WTC11 (cell line): ENCODE measurements around the gene TMA7B. TPM values are rescaled to one million over a fixed set of nuclear protein-coding genes. Genes with fewer than 3 reads are reported as not detected.

Source experiments
- ATAC-seq: fragments of 200-7000 bp; cut with Tn5 transposase; 2 replicates; pipeline ENCODE4 v1.10.0; 2021; ENCODE audit warnings: mild to moderate bottlenecking, moderate library complexity
- CTCF ChIA-PET: fragments of 300-600 bp; sonication (Branson Sonifier 250); formaldehyde crosslinking; loops from one replicate; lab custom pipeline; 2021; ENCODE audit warnings: antibody characterized with exemption; lab: Charles Lee
- POLR2A ChIA-PET: fragments of 350-600 bp; sonication (Branson Sonifier 250); formaldehyde crosslinking; loops from one replicate; lab custom pipeline; 2021; ENCODE audit warnings: antibody characterized with exemption; lab: Charles Lee
- DNase-seq: peaks from one replicate; pipeline ENCODE4 v3.0.0; 2021; ENCODE audit warnings: low spot score
- H3K27ac Mint-ChIP-seq: 2 replicates; pipeline ENCODE4 v1.8.0; 2021; ENCODE audit warnings: mixed read lengths
- H3K27me3 Mint-ChIP-seq: 2 replicates; pipeline ENCODE4 v1.8.0; 2021; ENCODE audit warnings: low read depth, mild to moderate bottlenecking, moderate library complexity, mixed read lengths
- H3K36me3 Mint-ChIP-seq: 2 replicates; pipeline ENCODE4 v1.8.0; 2021; ENCODE audit warnings: mixed read lengths
- H3K4me1 Mint-ChIP-seq: 2 replicates; pipeline ENCODE4 v1.8.0; 2022; ENCODE audit warnings: mixed read lengths
- H3K4me3 Mint-ChIP-seq: 2 replicates; pipeline ENCODE4 v1.8.0; 2021; ENCODE audit warnings: mild to moderate bottlenecking, moderate library complexity, mixed read lengths
- H3K9me3 Mint-ChIP-seq: 2 replicates; pipeline ENCODE4 v1.8.0; 2021; ENCODE audit warnings: mixed read lengths
- CBFB ChIP-seq: sonication (generic); formaldehyde crosslinking; IDR thresholded peaks from 2 replicates; pipeline ENCODE4 v1.8.1; 2022; ENCODE audit warnings: mild to moderate bottlenecking, low read depth, missing genetic modification reagents
- EMX1 ChIP-seq: fragments of 250-450 bp; sonication (Bioruptor Pico); IDR thresholded peaks from 2 replicates; pipeline ENCODE4 v1.8.0; 2021; ENCODE audit warnings: mild to moderate bottlenecking
- FOXK1 ChIP-seq: sonication (generic); formaldehyde crosslinking; IDR thresholded peaks from 2 replicates; pipeline ENCODE4 v1.8.0; 2022; ENCODE audit warnings: mild to moderate bottlenecking, moderate library complexity, missing genetic modification reagents
- JAZF1 ChIP-seq: fragments of 250-450 bp; sonication (Bioruptor Pico); IDR thresholded peaks from 2 replicates; pipeline ENCODE4 v1.9.0; 2021; ENCODE audit warnings: moderate library complexity, mild to moderate bottlenecking, inconsistent platforms
- JUN ChIP-seq: sonication (generic); formaldehyde crosslinking; IDR thresholded peaks from 2 replicates; pipeline ENCODE4 v1.8.0; 2023; ENCODE audit warnings: mild to moderate bottlenecking, missing genetic modification reagents
- MXD4 ChIP-seq: fragments of 250-450 bp; sonication (Bioruptor Pico); IDR thresholded peaks from 2 replicates; pipeline ENCODE4 v1.8.0; 2021; ENCODE audit warnings: mild to moderate bottlenecking, moderate library complexity, borderline replicate concordance
- NFE2L1 ChIP-seq: sonication (generic); formaldehyde crosslinking; IDR thresholded peaks from 2 replicates; pipeline ENCODE4 v1.8.1; 2023; ENCODE audit warnings: missing genetic modification reagents
- NR1H2 ChIP-seq: sonication (generic); formaldehyde crosslinking; IDR thresholded peaks from 2 replicates; pipeline ENCODE4 v1.9.0; 2021; ENCODE audit warnings: mild to moderate bottlenecking, moderate library complexity, missing genetic modification reagents
- SMAD3 ChIP-seq: sonication (generic); formaldehyde crosslinking; IDR thresholded peaks from 2 replicates; pipeline ENCODE4 v1.8.0; 2022; ENCODE audit warnings: missing genetic modification reagents, mild to moderate bottlenecking, borderline replicate concordance
- TEAD1 ChIP-seq: sonication (generic); formaldehyde crosslinking; IDR thresholded peaks from 2 replicates; pipeline ENCODE4 v1.8.0; 2022; ENCODE audit warnings: mild to moderate bottlenecking, missing genetic modification reagents
- TP53 ChIP-seq: sonication (generic); formaldehyde crosslinking; IDR thresholded peaks from 2 replicates; pipeline ENCODE4 v1.8.1; 2023; ENCODE audit warnings: mild to moderate bottlenecking, missing genetic modification reagents
- ZBTB21 ChIP-seq: sonication (generic); formaldehyde crosslinking; IDR thresholded peaks from 2 replicates; pipeline ENCODE4 v1.8.1; 2023; ENCODE audit warnings: mild to moderate bottlenecking, missing genetic modification reagents, borderline replicate concordance
- ZNF138 ChIP-seq: sonication (generic); formaldehyde crosslinking; conservative IDR thresholded peaks from 2 replicates; pipeline ENCODE4 v1.8.1; 2022; ENCODE audit warnings: mild to moderate bottlenecking, moderate library complexity, missing genetic modification reagents
- ZNF219 ChIP-seq: sonication (generic); formaldehyde crosslinking; IDR thresholded peaks from 2 replicates; pipeline ENCODE4 v1.8.0; 2023; ENCODE audit warnings: missing genetic modification reagents, mild to moderate bottlenecking, borderline replicate concordance
- ZNF232 ChIP-seq: sonication (generic); formaldehyde crosslinking; IDR thresholded peaks from 2 replicates; pipeline ENCODE4 v1.8.0; 2022; ENCODE audit warnings: mild to moderate bottlenecking, missing genetic modification reagents
- ZNF671 ChIP-seq: fragments of 250-450 bp; sonication (Bioruptor Pico); IDR thresholded peaks from 2 replicates; pipeline ENCODE4 v1.8.0; 2021; ENCODE audit warnings: mild to moderate bottlenecking
- total RNA-seq: library from RNA; stranded (reverse); gene quantifications from 3 replicates; pipeline ENCODE4 v1.2.3, GENCODE V29; 2021
- TF ChIP-seq, protein P1 (sequence below): sonication (generic); formaldehyde crosslinking; IDR thresholded peaks from 2 replicates; pipeline ENCODE4 v1.8.0; 2022; ENCODE audit warnings: mild to moderate bottlenecking, missing genetic modification reagents
- TF ChIP-seq, protein P2 (sequence below): sonication (generic); formaldehyde crosslinking; IDR thresholded peaks from 2 replicates; pipeline ENCODE4 v1.8.1; 2023; ENCODE audit warnings: mild to moderate bottlenecking, missing genetic modification reagents
- TF ChIP-seq, protein P3 (sequence below): sonication (generic); formaldehyde crosslinking; IDR thresholded peaks from 2 replicates; pipeline ENCODE4 v1.8.0; 2023; ENCODE audit warnings: mild to moderate bottlenecking, missing genetic modification reagents
- TF ChIP-seq, protein P4 (sequence below): fragments of 250-450 bp; sonication (Bioruptor Pico); IDR thresholded peaks from 2 replicates; pipeline ENCODE4 v1.9.0; 2021; ENCODE audit warnings: mild to moderate bottlenecking
- TF ChIP-seq, protein P5 (sequence below): sonication (generic); formaldehyde crosslinking; IDR thresholded peaks from 2 replicates; pipeline ENCODE4 v1.8.1; 2022; ENCODE audit warnings: mild to moderate bottlenecking, missing genetic modification reagents, moderate library complexity, borderline replicate concordance
- TF ChIP-seq, protein P6 (sequence below): sonication (generic); formaldehyde crosslinking; IDR thresholded peaks from 2 replicates; pipeline ENCODE4 v1.8.1; 2023; ENCODE audit warnings: mild to moderate bottlenecking, missing genetic modification reagents, moderate library complexity
- TF ChIP-seq, protein P7 (sequence below): sonication (generic); formaldehyde crosslinking; IDR thresholded peaks from 2 replicates; pipeline ENCODE4 v1.8.1; 2023; ENCODE audit warnings: mild to moderate bottlenecking, missing genetic modification reagents, moderate library complexity
- TF ChIP-seq, protein P8 (sequence below): fragments of 250-450 bp; sonication (Bioruptor Pico); IDR thresholded peaks from 2 replicates; pipeline ENCODE4 v1.8.0; 2021; ENCODE audit warnings: mild to moderate bottlenecking
- TF ChIP-seq, protein P9 (sequence below): sonication (generic); formaldehyde crosslinking; IDR thresholded peaks from 2 replicates; pipeline ENCODE4 v1.8.0; 2022; ENCODE audit warnings: mild to moderate bottlenecking, missing genetic modification reagents

TMA7B gene
- total RNA-seq, 1 experiment from 2014 or later, result not detected

DNA sequence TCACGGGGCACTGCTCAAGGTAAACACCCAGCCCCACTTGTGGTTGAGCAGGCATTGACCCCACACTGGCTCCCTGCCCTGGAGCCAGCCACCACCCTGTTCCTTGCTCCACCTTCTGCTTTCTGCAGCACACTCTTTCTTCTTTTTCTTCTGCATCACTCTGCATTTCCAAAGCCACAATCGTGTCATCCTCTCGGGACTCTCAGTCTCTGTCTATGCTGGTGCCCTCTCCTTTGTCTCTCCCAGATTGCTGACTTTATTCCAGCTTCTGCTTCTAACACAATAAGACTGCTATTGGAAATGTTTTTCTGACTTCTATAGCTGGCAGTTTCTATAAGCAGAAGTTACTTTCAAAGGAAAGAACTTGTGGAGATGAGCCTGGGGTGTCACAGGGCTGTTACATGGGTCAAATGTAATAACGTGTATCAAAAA lies 44.9 kb upstream of the TMA7B start:
- POLR2A ChIA-PET, result no interaction called here

DNA sequence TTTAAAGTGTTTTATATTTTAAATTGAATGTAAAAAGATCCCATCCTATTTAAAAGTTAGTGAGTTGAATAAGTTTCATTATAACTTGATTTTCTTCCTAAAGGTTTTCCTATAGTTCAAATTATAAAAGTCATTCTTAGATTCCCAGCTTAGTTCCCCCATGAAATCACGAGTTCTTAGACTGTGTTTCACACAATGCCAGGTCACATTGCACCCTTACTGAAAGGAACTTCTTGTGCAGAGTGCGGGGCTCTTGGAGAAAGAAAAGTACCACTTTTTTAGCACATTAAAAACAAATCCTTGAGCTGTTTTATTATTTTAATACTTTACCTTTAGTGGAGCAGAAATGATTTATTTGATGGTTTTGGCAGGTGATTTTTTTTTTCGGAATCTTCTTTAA lies 43.7 kb upstream of the TMA7B start:
- H3K9me3 Mint-ChIP-seq, result no peaks in the 10 kb centered on the region
- ATAC-seq (no peak), DNase-seq (no peak)
- H3K4me1 Mint-ChIP-seq, result peaks cover 14% of the 10 kb centered on the region
- no peak overlapping the region for H3K4me3 Mint-ChIP-seq
- POLR2A ChIA-PET, result interaction anchor here (0.8 kb wide), 1 partner anchor 227 kb away, joined by 3 read pairs; no protein-coding TSS in a partner anchor
- H3K27me3 Mint-ChIP-seq, result no peaks in the 10 kb centered on the region; the same call in 1 of the 2 replicates
- no peak overlapping the region for H3K27ac Mint-ChIP-seq
- H3K36me3 Mint-ChIP-seq, result no peaks in the 10 kb centered on the region
- CTCF ChIA-PET, result interaction anchor here (1.2 to 1.8 kb wide), 4 partner anchors 10 to 108 kb away, joined by 5 to 9 read pairs (median 8); no protein-coding TSS in a partner anchor
- TF ChIP-seq JUN (CRISPR knock-in tag), result no peak
- TF ChIP-seq MXD4, result no peak
- TF ChIP-seq, protein P1, sequence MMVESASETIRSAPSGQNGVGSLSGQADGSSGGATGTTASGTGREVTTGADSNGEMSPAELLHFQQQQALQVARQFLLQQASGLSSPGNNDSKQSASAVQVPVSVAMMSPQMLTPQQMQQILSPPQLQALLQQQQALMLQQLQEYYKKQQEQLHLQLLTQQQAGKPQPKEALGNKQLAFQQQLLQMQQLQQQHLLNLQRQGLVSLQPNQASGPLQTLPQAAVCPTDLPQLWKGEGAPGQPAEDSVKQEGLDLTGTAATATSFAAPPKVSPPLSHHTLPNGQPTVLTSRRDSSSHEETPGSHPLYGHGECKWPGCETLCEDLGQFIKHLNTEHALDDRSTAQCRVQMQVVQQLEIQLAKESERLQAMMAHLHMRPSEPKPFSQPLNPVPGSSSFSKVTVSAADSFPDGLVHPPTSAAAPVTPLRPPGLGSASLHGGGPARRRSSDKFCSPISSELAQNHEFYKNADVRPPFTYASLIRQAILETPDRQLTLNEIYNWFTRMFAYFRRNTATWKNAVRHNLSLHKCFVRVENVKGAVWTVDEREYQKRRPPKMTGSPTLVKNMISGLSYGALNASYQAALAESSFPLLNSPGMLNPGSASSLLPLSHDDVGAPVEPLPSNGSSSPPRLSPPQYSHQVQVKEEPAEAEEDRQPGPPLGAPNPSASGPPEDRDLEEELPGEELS (CRISPR knock-in tag), result no peak
- no peak for TF ChIP-seq FOXK1 (CRISPR knock-in tag)
- TF ChIP-seq, protein P2, sequence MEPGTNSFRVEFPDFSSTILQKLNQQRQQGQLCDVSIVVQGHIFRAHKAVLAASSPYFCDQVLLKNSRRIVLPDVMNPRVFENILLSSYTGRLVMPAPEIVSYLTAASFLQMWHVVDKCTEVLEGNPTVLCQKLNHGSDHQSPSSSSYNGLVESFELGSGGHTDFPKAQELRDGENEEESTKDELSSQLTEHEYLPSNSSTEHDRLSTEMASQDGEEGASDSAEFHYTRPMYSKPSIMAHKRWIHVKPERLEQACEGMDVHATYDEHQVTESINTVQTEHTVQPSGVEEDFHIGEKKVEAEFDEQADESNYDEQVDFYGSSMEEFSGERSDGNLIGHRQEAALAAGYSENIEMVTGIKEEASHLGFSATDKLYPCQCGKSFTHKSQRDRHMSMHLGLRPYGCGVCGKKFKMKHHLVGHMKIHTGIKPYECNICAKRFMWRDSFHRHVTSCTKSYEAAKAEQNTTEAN (CRISPR knock-in tag), result no peak
- no peak for TF ChIP-seq ZNF671 (CRISPR knock-in tag)
- TF ChIP-seq ZBTB21, result no peak
- no peak for TF ChIP-seq ZNF219 (CRISPR knock-in tag)
- TF ChIP-seq, protein P3, sequence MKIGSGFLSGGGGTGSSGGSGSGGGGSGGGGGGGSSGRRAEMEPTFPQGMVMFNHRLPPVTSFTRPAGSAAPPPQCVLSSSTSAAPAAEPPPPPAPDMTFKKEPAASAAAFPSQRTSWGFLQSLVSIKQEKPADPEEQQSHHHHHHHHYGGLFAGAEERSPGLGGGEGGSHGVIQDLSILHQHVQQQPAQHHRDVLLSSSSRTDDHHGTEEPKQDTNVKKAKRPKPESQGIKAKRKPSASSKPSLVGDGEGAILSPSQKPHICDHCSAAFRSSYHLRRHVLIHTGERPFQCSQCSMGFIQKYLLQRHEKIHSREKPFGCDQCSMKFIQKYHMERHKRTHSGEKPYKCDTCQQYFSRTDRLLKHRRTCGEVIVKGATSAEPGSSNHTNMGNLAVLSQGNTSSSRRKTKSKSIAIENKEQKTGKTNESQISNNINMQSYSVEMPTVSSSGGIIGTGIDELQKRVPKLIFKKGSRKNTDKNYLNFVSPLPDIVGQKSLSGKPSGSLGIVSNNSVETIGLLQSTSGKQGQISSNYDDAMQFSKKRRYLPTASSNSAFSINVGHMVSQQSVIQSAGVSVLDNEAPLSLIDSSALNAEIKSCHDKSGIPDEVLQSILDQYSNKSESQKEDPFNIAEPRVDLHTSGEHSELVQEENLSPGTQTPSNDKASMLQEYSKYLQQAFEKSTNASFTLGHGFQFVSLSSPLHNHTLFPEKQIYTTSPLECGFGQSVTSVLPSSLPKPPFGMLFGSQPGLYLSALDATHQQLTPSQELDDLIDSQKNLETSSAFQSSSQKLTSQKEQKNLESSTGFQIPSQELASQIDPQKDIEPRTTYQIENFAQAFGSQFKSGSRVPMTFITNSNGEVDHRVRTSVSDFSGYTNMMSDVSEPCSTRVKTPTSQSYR (CRISPR knock-in tag), result no peak

More for the DNA sequence above, 44.9 kb upstream of the TMA7B start:
- DNase-seq (no peak), ATAC-seq (no peak; the same call in 1 of the 2 replicates)
- Mint-ChIP-seq H3K4me3 (no peak overlapping the region), H3K27me3 (no peaks in the 10 kb centered on the region; the same call in 1 of the 2 replicates), H3K27ac (no peak overlapping the region), H3K9me3 (no peaks in the 10 kb centered on the region), H3K4me1 (peaks cover 14% of the 10 kb centered on the region), H3K36me3 (no peaks in the 10 kb centered on the region)
- CTCF ChIA-PET, result interaction anchor here (0.8 to 1.8 kb wide), 6 partner anchors 11 to 279 kb away, joined by 3 to 9 read pairs (median 6); no protein-coding TSS in a partner anchor
- TF ChIP-seq SMAD3 (CRISPR knock-in tag) (no peak), TEAD1 (no peak), JUN (CRISPR knock-in tag) (no peak), NR1H2 (CRISPR knock-in tag) (no peak), ZNF232 (no peak), JAZF1 (no peak), NFE2L1 (CRISPR knock-in tag) (no peak), EMX1 (CRISPR knock-in tag) (no peak), ZNF138 (CRISPR knock-in tag) (no peak), CBFB (no peak), TP53 (no peak), MXD4 (no peak)
- TF ChIP-seq, protein P4, sequence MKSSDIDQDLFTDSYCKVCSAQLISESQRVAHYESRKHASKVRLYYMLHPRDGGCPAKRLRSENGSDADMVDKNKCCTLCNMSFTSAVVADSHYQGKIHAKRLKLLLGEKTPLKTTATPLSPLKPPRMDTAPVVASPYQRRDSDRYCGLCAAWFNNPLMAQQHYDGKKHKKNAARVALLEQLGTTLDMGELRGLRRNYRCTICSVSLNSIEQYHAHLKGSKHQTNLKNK (CRISPR knock-in tag), result no peak
- TF ChIP-seq, protein P5, sequence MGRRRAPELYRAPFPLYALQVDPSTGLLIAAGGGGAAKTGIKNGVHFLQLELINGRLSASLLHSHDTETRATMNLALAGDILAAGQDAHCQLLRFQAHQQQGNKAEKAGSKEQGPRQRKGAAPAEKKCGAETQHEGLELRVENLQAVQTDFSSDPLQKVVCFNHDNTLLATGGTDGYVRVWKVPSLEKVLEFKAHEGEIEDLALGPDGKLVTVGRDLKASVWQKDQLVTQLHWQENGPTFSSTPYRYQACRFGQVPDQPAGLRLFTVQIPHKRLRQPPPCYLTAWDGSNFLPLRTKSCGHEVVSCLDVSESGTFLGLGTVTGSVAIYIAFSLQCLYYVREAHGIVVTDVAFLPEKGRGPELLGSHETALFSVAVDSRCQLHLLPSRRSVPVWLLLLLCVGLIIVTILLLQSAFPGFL (CRISPR knock-in tag), result no peak
- TF ChIP-seq, protein P6, sequence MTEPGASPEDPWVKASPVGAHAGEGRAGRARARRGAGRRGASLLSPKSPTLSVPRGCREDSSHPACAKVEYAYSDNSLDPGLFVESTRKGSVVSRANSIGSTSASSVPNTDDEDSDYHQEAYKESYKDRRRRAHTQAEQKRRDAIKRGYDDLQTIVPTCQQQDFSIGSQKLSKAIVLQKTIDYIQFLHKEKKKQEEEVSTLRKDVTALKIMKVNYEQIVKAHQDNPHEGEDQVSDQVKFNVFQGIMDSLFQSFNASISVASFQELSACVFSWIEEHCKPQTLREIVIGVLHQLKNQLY (CRISPR knock-in tag), result no peak
- TF ChIP-seq, protein P7, sequence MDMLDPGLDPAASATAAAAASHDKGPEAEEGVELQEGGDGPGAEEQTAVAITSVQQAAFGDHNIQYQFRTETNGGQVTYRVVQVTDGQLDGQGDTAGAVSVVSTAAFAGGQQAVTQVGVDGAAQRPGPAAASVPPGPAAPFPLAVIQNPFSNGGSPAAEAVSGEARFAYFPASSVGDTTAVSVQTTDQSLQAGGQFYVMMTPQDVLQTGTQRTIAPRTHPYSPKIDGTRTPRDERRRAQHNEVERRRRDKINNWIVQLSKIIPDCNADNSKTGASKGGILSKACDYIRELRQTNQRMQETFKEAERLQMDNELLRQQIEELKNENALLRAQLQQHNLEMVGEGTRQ (CRISPR knock-in tag), result no peak
- TF ChIP-seq, protein P8, sequence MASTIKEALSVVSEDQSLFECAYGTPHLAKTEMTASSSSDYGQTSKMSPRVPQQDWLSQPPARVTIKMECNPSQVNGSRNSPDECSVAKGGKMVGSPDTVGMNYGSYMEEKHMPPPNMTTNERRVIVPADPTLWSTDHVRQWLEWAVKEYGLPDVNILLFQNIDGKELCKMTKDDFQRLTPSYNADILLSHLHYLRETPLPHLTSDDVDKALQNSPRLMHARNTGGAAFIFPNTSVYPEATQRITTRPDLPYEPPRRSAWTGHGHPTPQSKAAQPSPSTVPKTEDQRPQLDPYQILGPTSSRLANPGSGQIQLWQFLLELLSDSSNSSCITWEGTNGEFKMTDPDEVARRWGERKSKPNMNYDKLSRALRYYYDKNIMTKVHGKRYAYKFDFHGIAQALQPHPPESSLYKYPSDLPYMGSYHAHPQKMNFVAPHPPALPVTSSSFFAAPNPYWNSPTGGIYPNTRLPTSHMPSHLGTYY (CRISPR knock-in tag), result no peak
- TF ChIP-seq, protein P2 (CRISPR knock-in tag), result no peak
- TF ChIP-seq, protein P9, sequence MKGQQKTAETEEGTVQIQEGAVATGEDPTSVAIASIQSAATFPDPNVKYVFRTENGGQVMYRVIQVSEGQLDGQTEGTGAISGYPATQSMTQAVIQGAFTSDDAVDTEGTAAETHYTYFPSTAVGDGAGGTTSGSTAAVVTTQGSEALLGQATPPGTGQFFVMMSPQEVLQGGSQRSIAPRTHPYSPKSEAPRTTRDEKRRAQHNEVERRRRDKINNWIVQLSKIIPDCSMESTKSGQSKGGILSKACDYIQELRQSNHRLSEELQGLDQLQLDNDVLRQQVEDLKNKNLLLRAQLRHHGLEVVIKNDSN (CRISPR knock-in tag), result no peak
